CD4-positive, alpha-beta T cell (primary cell): ENCODE measurements around the gene GIMAP1. TPM values are rescaled to one million over a fixed set of nuclear protein-coding genes. Genes with fewer than 3 reads are reported as not detected.
"Not testable (repeated sequence)": the region's sequence is repeated elsewhere in the genome, so short reads cannot be mapped to it uniquely, and the experiment has no call there.

ENCODE experiments used
- ATAC-seq: fragments of 200-7000 bp; cut with Tn5 transposase; one replicate; pipeline ENCODE4 v1.10.0; 2022; ENCODE audit warnings: mild to moderate bottlenecking; ENCODE audit not compliant: poor library complexity
- CTCF ChIA-PET: fragments of 350-600 bp; sonication (Branson Sonifier 250); formaldehyde crosslinking; loops from one replicate; lab custom pipeline; 2021; ENCODE audit warnings: antibody characterized with exemption, inconsistent platforms; lab: Charles Lee
- POLR2A ChIA-PET: fragments of 350-600 bp; sonication (Branson Sonifier 250); formaldehyde crosslinking; loops from one replicate; lab custom pipeline; 2021; ENCODE audit warnings: antibody characterized with exemption, inconsistent platforms; lab: Charles Lee
- DNase-seq, 14 experiments: peaks; one replicate each; pipeline ENCODE4 v3.0.0-alpha.2; 2013 to 2020; ENCODE audit warnings: mixed read lengths in 2 of 14
- H3K27ac ChIP-seq, 2 donors: one replicate each; pipeline versions ENCODE4 v1.5.1 to v1.7.0; 2013; ENCODE audit warnings: low read length in 2 of 2, low read depth in 1 of 2, mild to moderate bottlenecking in 1 of 2
- H3K27me3 ChIP-seq, 2 experiments: 1 replicate in 1 of 2; 2 replicates in 1 of 2; pipeline versions ENCODE4 v1.6.1 to v1.7.0; 2013; ENCODE audit warnings: low read length in 2 of 2, control low read depth in 1 of 2, mild to moderate bottlenecking in 1 of 2, moderate library complexity in 1 of 2; ENCODE audit not compliant: insufficient read depth in 2 of 2, control insufficient read depth in 1 of 2
- H3K36me3 ChIP-seq: one replicate; pipeline ENCODE4 v1.6.1; 2013; ENCODE audit warnings: low read length, control low read depth; ENCODE audit not compliant: insufficient read depth
- H3K4me1 ChIP-seq: one replicate; pipeline ENCODE4 v1.6.1; 2013; ENCODE audit warnings: low read length, control low read depth; ENCODE audit not compliant: insufficient read depth
- H3K4me3 ChIP-seq: one replicate; pipeline ENCODE4 v1.5.1; 2013; ENCODE audit warnings: mild to moderate bottlenecking, low read length, moderate library complexity
- H3K9me3 ChIP-seq, 2 experiments: 1 replicate in 1 of 2; 2 replicates in 1 of 2; pipeline versions ENCODE4 v1.6.1 to v1.7.0; 2013; ENCODE audit warnings: low read length in 2 of 2, mild to moderate bottlenecking in 2 of 2, control low read depth in 1 of 2, moderate library complexity in 1 of 2; ENCODE audit not compliant: control insufficient read depth in 1 of 2, insufficient read depth in 1 of 2
- H3K27ac Mint-ChIP-seq: one replicate; pipeline ENCODE4 v1.8.0; 2020; ENCODE audit warnings: mixed read lengths
- H3K27me3 Mint-ChIP-seq: one replicate; pipeline ENCODE4 v1.8.0; 2021; ENCODE audit warnings: mixed read lengths
- H3K36me3 Mint-ChIP-seq: one replicate; pipeline ENCODE4 v1.8.0; 2021; ENCODE audit warnings: low read depth, mixed read lengths
- H3K4me1 Mint-ChIP-seq: one replicate; pipeline ENCODE4 v1.8.0; 2021; ENCODE audit warnings: low read depth, mixed read lengths
- H3K4me3 Mint-ChIP-seq: one replicate; pipeline ENCODE4 v1.8.0; 2020; ENCODE audit warnings: mild to moderate bottlenecking, mixed read lengths
- H3K9me3 Mint-ChIP-seq: one replicate; pipeline ENCODE4 v1.8.0; 2020; ENCODE audit warnings: mixed read lengths
- intact Hi-C, 2 experiments: fragments of 100-400 bp; cut with DNase I in 1 of 2; cut with micrococcal nuclease in 1 of 2; formaldehyde crosslinking; loops; one replicate each; pipeline versions ENCODE4 v1.15.1 to v1.9.0; 2023 to 2025; cut with DNase I, micrococcal nuclease
- polyA plus RNA-seq, 2 donors: library from polyadenylated mRNA; unstranded; fragments of 120-200 nt; gene quantifications; one replicate each; pipeline ENCODE4 v1.2.1, GENCODE V29; 2013
- total RNA-seq, 174 experiments: library from RNA in 2 of 174; stranded (reverse) in 2 of 174; gene quantifications; one replicate each; pipeline ENCODE4 v1.2.3 and lab custom pipeline; 2021 to 2026
- TF ChIP-seq, protein P1 (sequence below): fragments of 200-600 bp; IDR thresholded peaks from one replicate; pipeline ENCODE4 v1.8.0; 2022; ENCODE audit warnings: antibody characterized with exemption, mild to moderate bottlenecking

GIMAP1 gene
- total RNA-seq (1 to 10 TPM; 8.0 to 8.1 TPM), total RNA-seq (lab: John Stamatoyannopoulos, UW) (4.8 to 303 (median 95.1) reads per million in 172 experiments)
- polyA plus RNA-seq (2013, experiment 1 of 2) = 98.7 TPM
- 76.0 TPM for polyA plus RNA-seq (2013, experiment 2 of 2)

DNA sequence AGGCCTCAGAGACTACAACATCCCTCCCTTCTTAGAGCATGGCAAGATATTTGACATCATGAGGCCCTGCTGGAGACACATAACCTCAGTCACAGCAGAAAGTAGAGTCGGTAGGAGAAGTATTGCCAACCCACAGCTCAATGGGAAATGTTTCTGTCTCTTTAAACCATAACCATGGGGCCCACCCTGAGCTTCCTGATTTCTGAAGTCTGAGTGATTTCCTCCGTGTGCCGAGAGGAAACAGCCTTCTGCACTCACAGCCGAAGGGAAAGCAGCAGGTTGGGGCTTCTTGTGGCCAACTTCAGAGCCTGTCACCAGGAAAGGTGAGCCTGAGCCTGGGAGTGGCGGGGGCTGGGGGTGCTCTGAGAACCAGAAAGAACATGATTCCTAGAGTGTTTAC is at the start of gene GIMAP1:
TSS of gene GIMAP1 (plus strand) at position 246 of the 400 bp plus-strand sequence. CDS start 2,435 bp downstream, outside the sequence.
- Histone ChIP-seq H3K4me1 (peaks cover 51% of the 10 kb centered on the region), H3K27ac (peak within 1 kb of the TSS; percentile 81 to 83), H3K27me3 (no peaks in the 10 kb centered on the region), H3K9me3 (peaks cover 10 to 14% of the 10 kb centered on the region in 2 experiments), H3K36me3 (peaks cover 31% of the 10 kb centered on the region), H3K4me3 (peak within 1 kb of the TSS; percentile 79)
- intact Hi-C loops = loop anchor here (2.0 to 5.0 kb wide), 4 partner anchors 20 to 41 kb away; partner anchors contain the start of gene GIMAP5 (in 1 of the 2)
- peak within 1 kb of the TSS; percentile 87 for H3K27ac Mint-ChIP-seq
- ChIA-PET POLR2A (interaction anchor here (0.6 to 5.4 kb wide), 46 partner anchors 9 to 269 kb away, joined by 3 to 88 read pairs (median 8); partner anchors contain the start of genes GIMAP2, GIMAP4, GIMAP5 and GIMAP6), CTCF (interaction anchor here (1.0 to 4.4 kb wide), 19 partner anchors 11 to 312 kb away, joined by 3 to 29 read pairs (median 3); partner anchors contain the start of genes GIMAP2, GIMAP5, GIMAP6 and GIMAP8)
- peaks cover 78% of the 10 kb centered on the region for H3K4me1 Mint-ChIP-seq
- ATAC-seq (peak; percentile 88), DNase-seq (peak; percentile 35 to 85 (median 72))
- H3K4me3 Mint-ChIP-seq = peak within 1 kb of the TSS; percentile 100
- H3K9me3 Mint-ChIP-seq = peaks cover 3% of the 10 kb centered on the region
- TF ChIP-seq, protein P1, sequence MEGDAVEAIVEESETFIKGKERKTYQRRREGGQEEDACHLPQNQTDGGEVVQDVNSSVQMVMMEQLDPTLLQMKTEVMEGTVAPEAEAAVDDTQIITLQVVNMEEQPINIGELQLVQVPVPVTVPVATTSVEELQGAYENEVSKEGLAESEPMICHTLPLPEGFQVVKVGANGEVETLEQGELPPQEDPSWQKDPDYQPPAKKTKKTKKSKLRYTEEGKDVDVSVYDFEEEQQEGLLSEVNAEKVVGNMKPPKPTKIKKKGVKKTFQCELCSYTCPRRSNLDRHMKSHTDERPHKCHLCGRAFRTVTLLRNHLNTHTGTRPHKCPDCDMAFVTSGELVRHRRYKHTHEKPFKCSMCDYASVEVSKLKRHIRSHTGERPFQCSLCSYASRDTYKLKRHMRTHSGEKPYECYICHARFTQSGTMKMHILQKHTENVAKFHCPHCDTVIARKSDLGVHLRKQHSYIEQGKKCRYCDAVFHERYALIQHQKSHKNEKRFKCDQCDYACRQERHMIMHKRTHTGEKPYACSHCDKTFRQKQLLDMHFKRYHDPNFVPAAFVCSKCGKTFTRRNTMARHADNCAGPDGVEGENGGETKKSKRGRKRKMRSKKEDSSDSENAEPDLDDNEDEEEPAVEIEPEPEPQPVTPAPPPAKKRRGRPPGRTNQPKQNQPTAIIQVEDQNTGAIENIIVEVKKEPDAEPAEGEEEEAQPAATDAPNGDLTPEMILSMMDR = no peak
- no peaks in the 10 kb centered on the region for H3K27me3 Mint-ChIP-seq
- H3K36me3 Mint-ChIP-seq = peaks cover 82% of the 10 kb centered on the region

DNA sequence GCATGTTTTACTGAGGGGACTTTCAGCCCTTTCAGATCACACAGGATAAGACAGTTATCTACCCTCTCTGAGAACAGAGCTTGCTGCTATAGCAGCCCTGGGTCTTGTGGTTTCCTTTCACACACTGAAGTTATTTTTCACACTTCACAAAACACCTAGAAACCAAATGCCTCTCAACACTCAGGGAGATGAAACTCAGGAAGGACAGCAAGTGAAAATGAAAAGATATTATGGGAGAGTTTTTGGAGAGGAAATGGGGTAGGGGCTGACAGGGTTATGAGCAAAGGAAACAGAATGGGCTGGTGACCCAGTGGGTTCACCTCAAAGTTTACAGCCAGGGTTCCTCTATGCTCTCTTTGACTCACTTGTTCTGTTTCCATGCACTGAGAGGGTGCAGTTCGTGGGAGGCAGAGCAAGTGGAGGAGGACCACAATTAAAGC is 47.9 kb upstream of the GIMAP1 start:
- POLR2A ChIA-PET = interaction anchor here (0.7 to 5.5 kb wide), 36 partner anchors 8 to 223 kb away, joined by 3 to 55 read pairs (median 4); partner anchors contain the start of genes GIMAP1, GIMAP2, GIMAP4 and GIMAP5

DNA sequence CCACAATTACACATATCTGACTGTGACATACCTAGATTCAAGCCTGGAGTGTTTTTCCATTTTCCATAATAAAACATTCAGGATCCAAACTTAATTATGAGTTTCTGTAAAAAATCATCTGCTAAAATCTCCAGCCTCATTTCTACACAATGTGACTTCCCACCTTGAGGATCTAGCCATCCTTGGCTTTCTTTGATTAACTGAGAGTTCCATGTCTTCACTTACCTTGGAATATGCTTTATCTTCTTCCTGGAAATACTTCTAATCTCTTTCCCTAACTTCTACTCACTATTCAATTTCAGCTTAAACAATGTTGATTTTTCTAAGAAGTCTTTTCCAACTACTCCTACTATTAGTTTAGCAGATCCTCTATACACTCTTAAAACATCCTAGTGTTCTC is 47.4 kb upstream of the GIMAP1 start:
- ATAC-seq (no peak), DNase-seq (no peak)
- Histone ChIP-seq H3K36me3 (no peaks in the 10 kb centered on the region), H3K9me3 (peaks cover 3 to 4% of the 10 kb centered on the region in 2 experiments), H3K4me3 (peak overlapping the region; percentile 4), H3K27ac (peak overlapping the region; percentile 73 to 85), H3K4me1 (peaks cover 66% of the 10 kb centered on the region), H3K27me3 (no peaks in the 10 kb centered on the region)
- intact Hi-C loops = loop anchor here in 1 of 2 experiments (1.0 to 5.0 kb wide), 3 partner anchors 16 to 68 kb away; partner anchors contain the start of genes GIMAP2, GIMAP5 and GIMAP6
- no peaks in the 10 kb centered on the region for H3K27me3 Mint-ChIP-seq
- peaks cover 42% of the 10 kb centered on the region for H3K36me3 Mint-ChIP-seq
- H3K27ac Mint-ChIP-seq = peak overlapping the region; percentile 91
- peak overlapping the region; percentile 49 for H3K4me3 Mint-ChIP-seq
- TF ChIP-seq, protein P1 = no peak
- ChIA-PET POLR2A (interaction anchor here (0.7 to 5.5 kb wide), 28 partner anchors 8 to 263 kb away, joined by 3 to 55 read pairs (median 4); partner anchors contain the start of genes GIMAP1, GIMAP2, GIMAP4 and GIMAP5), CTCF (interaction anchor here (0.9 to 3.0 kb wide), 3 partner anchors 17 to 220 kb away, joined by 4 to 10 read pairs (median 5); partner anchors contain the start of genes GIMAP1 and GIMAP2)
- H3K9me3 Mint-ChIP-seq = peaks cover 9% of the 10 kb centered on the region
- peaks cover 92% of the 10 kb centered on the region for H3K4me1 Mint-ChIP-seq

More for the DNA sequence above, 47.9 kb upstream of the GIMAP1 start:
- TF ChIP-seq, protein P1 = no peak
- CTCF ChIA-PET = interaction anchor here (1.0 to 3.0 kb wide), 6 partner anchors 17 to 217 kb away, joined by 3 to 10 read pairs (median 3); partner anchors contain the start of genes GIMAP1 and GIMAP2
- intact Hi-C loops = loop anchor here in 1 of 2 experiments (1.0 to 5.0 kb wide), 3 partner anchors 16 to 69 kb away; partner anchors contain the start of genes GIMAP2, GIMAP5 and GIMAP6
- H3K9me3 ChIP-seq = peaks cover 3 to 4% of the 10 kb centered on the region in 2 experiments
- no peaks in the 10 kb centered on the region for H3K36me3 ChIP-seq
- peak overlapping the region; percentile 4 for H3K4me3 ChIP-seq
- H3K4me1 ChIP-seq = peaks cover 70% of the 10 kb centered on the region
- peak; percentile 82 for ATAC-seq
- Mint-ChIP-seq H3K27ac (peak overlapping the region; percentile 91), H3K4me1 (peaks cover 94% of the 10 kb centered on the region), H3K36me3 (peaks cover 43% of the 10 kb centered on the region), H3K27me3 (no peaks in the 10 kb centered on the region), H3K9me3 (peaks cover 11% of the 10 kb centered on the region), H3K4me3 (peak overlapping the region; percentile 49)
- no peaks in the 10 kb centered on the region for H3K27me3 ChIP-seq
- DNase-seq = peak in 13 of 14 experiments; percentile 34 to 92 (median 51)
- H3K27ac ChIP-seq = peak overlapping the region; percentile 73 to 85

DNA sequence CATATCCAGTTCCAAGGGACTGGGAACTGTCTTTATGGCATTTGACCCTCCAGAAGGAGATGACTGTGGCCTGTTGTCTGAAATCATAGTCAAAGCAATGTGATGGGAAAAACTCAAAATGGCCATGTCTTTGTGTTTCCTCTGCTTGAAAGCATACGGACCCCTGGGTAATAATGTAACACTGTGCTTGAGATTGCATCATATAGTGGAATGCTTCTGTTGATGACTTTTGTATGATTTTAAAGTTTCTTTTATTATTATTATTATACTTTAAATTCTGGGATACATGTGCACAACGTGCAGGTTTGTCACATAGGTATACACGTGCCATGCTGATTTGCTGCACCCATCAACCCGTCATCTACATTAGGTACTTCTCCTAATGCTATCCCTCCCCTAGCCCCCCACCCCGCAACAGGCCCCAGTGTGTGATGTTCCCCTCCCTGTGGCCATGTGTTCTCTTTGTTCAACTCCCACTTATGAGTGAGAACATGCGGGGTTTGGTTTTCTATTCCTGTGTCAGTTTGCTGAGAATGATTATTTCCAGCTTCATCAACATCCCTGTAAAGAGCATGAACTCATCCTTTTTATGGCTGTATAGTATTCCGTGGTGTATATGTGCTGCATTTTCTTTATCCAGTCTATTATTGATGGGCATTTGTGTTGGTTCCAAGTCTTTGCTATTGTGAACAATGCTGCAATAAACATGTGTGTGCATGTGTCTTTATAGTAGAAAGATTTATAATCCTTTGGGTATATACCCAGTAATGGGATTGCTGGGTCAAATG is 44.4 kb upstream of the GIMAP1 start:
- DNase-seq, ATAC-seq, H3K27me3 ChIP-seq, intact Hi-C loops, H3K4me3 Mint-ChIP-seq, H3K9me3 ChIP-seq, H3K4me3 ChIP-seq, H3K27me3 Mint-ChIP-seq, H3K27ac ChIP-seq, H3K9me3 Mint-ChIP-seq, H3K36me3 ChIP-seq, POLR2A ChIA-PET, CTCF ChIA-PET: not testable (repeated sequence)
- H3K36me3 Mint-ChIP-seq = peaks cover 43% of the 10 kb centered on the region
- H3K4me1 Mint-ChIP-seq = peaks cover 86% of the 10 kb centered on the region
- H3K4me1 ChIP-seq = peaks cover 49% of the 10 kb centered on the region
- peak overlapping the region; percentile 91 for H3K27ac Mint-ChIP-seq
